AG09309 (cell line): ENCODE data around the gene MRPL10.

Experiments used
- DNase-seq: peaks from one replicate; pipeline ENCODE4 v3.0.0-alpha.2; 2010; ENCODE audit warnings: low read depth
- H3K4me3 ChIP-seq: 2 replicates; pipeline ENCODE4 v1.5.1; 2011; ENCODE audit warnings: mild to moderate bottlenecking, low read depth, low read length, moderate library complexity; ENCODE audit not compliant: control insufficient read depth
- TF ChIP-seq, protein P1 (sequence below): IDR thresholded peaks from 2 replicates; pipeline ENCODE4 v1.5.1; 2011; ENCODE audit warnings: mild to moderate bottlenecking, low read depth, low read length, inconsistent platforms; ENCODE audit not compliant: insufficient read depth, control insufficient read depth; ENCODE audit errors: missing control alignments

Gene MRPL10

DNA sequence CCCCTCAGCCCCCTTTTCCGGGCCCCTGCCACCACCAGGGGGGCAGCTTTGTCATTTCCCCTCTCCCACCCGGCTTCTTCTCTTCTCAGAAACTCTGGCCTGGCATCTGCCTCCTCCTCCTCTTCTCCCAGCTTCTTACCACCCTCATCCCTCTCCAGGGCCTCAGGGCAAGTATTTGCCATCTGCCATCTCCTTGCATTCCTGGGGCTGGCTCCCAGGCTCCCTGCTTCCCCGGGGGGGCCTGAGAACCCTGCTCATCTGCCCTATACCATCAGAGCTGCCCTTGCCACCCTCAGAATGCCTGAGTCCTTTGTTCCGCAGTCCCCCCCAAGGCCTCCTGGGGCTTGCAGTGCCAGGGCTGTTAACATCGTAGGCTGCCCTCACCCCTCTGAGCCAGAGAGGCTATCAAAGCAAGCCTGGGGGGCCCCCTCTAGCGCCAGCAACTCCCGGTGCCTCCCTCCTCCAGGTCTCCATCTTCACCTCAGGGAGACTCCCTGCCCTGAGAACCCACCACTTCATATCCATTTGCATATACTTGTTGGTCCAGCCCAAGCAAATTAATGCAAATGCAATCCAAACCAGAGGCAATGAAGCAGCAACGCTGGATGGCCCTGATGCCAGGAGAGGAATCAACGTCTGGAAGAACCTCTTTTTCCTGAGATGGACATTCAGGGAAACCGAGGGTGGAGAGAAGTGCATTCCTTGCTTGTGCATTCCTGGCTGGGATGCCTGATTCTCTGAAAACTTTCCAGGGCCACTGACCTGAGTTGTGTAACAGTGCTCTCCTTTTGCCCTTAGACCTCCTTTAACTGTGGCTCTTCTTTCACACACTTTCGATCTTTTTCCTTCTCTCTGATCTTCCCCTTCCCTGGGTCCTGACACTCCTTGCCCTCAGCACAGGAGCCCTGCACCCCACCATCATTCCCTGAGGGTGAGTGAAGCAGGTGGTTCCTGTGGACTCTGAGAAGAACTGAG lies 44.0 kb upstream of the MRPL10 start:
- TF ChIP-seq, protein P1, sequence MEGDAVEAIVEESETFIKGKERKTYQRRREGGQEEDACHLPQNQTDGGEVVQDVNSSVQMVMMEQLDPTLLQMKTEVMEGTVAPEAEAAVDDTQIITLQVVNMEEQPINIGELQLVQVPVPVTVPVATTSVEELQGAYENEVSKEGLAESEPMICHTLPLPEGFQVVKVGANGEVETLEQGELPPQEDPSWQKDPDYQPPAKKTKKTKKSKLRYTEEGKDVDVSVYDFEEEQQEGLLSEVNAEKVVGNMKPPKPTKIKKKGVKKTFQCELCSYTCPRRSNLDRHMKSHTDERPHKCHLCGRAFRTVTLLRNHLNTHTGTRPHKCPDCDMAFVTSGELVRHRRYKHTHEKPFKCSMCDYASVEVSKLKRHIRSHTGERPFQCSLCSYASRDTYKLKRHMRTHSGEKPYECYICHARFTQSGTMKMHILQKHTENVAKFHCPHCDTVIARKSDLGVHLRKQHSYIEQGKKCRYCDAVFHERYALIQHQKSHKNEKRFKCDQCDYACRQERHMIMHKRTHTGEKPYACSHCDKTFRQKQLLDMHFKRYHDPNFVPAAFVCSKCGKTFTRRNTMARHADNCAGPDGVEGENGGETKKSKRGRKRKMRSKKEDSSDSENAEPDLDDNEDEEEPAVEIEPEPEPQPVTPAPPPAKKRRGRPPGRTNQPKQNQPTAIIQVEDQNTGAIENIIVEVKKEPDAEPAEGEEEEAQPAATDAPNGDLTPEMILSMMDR: no peak
- H3K4me3 ChIP-seq: no peak overlapping the region
- DNase-seq: no peak

DNA sequence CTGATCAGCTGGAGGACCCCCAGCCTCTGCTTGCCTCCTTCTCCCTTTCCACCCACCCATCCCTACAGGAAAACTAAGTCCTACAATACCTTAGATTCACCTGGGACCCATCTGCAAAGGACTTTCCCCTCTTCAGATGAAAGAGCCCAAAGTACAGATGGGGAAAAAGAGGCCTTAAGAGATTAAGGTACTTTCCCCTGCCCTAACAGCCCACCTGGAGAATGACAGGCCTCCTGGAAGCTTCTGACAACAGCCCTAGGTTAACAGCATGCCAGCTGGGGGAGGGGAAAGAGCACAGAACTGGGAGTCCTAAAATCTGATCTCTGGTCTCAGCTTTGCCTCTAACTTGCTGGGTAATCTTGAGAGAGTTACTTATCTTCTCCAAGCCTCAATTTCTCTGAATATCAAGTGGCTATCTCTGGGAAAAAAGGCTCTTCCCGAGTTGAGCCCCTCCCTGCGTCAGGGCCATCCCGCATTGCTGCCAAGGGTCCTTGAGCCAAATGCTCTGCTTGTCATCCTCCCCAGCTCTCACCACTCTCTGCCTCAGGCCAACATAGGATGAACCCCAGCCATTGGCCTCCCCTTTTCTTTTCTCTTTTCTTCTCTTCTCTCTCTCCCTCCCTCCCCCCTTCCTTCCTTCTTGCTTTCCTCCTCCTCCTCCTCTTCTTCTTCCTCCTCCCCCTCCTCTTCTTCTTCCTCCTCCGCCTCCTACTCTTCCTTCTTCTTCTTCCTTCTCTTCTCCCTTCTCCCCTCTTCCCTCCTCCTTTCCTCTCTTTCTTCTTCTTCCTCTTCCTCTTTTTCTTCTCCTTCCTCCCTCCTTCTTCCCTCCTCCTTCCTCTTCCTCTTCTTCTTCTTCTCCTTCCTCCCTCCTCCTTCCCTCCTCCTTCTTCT lies 42.1 kb upstream of the MRPL10 start:
- no peak for DNase-seq
- TF ChIP-seq, protein P1: no peak
- no peak overlapping the region for H3K4me3 ChIP-seq

DNA sequence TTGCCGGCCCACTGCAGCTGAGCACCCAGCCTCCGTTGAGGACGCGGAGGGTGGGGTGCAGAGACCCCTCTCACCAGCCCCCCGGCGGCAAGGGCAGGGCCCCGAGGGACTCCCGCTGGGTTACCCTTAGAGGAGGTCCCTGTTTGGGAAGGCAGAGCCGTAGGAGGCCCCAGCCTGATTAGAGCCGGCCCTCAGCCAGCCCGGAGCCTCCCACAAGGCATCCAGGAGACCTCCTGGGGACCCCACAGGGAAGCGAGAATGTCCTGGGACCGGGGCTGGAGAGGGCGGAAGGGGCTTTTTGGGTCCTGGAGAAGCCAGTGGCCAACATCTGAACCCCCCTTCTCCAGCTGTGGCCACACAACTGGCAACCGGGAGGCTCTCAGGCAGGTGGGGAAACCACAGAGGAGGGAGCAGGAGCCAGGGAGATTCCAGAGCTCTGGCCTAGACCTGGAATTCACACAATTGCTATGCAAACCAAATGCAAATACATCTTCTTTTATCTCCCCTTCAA lies 41.4 kb upstream of the MRPL10 start:
- TF ChIP-seq, protein P1: no peak
- H3K4me3 ChIP-seq: peak overlapping the region; percentile 8; the same call in 1 of the 2 replicates
- DNase-seq: no peak

DNA sequence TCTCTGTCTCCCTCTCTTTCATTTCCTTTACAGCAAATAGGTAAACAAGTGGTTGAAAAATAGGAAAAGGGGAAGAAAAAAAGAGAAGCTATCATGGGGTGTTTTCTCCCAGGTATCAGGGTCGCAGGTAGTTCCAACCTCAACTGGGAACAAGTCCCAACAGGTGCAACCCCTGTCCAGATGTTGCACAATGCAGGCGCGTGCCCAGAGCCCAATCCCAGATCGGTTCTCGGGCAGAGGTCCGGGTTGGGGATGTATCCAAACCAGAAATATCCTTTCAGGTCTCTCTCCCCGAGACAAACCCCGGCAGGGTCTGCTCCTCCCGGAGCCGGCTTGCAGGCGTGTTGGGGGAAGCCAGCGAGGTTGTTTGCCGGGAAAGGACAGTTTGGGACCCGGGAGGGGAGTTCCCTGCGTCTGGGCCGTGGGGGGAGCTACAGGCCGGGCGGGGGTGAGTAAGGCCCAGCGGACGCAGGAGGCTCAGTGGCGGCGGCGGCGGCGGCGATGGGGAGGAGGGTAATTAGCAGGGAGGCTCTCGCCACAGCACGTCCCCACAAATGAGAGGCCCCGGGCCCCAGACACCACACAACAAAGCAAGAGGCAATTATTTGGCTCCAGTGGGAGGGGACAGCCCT lies 40.8 kb upstream of the MRPL10 start:
- DNase-seq: no peak
- peak overlapping the region; percentile 8; the same call in 1 of the 2 replicates for H3K4me3 ChIP-seq
- TF ChIP-seq, protein P1: no peak

DNA sequence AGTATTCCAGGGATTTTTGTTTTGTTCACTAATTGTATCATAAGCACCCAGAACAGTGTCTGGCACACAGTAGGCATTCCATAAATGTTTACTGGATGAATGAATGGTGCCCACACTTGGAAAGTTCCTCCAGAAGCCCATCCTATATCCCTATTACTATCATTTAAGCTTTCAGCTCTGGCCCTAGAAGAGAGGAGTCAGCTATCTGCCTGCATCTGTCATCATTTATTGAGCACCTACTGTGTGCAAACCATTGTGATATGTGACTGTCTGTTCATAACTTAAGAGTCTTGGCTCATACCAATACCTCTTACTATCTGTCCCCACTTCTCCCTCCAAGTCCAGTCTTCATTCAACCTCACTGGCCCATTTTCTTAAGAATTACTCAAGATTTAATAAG lies 39.7 kb upstream of the MRPL10 start:
- H3K4me3 ChIP-seq: no peak overlapping the region
- no peak for DNase-seq
- TF ChIP-seq, protein P1: no peak

DNA sequence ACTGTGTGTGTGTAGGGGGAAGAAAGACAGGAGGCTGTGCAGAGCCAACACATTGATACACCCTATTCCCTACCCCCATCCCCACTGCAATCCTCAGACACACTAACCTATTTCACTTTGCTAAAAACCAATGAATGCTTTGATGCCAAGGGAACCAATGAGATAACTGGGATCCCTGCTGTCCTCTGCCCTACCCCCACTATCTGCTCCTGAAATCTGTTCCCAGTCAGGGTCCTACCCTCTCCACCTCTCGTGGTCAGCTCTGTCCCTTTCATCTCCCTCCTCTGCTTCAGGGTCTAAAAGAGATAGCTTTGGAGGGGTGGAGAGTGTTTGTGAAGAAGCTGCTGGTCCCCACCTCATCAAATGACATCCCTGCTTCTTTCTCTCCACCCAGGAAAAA lies 38.7 kb upstream of the MRPL10 start:
- no peak overlapping the region for H3K4me3 ChIP-seq
- DNase-seq: no peak

More for the DNA sequence above, 38.7 kb upstream of the MRPL10 start:
- TF ChIP-seq, protein P1: no peak
